Endothelial cell (in vitro differentiated cells): ENCODE results near the gene PDE4D. TPM values are rescaled to one million over a fixed set of nuclear protein-coding genes. Genes with fewer than 3 reads are reported as not detected.
"Not testable (repeated sequence)": the region's sequence is repeated elsewhere in the genome, so short reads cannot be mapped to it uniquely, and the experiment has no call there.

ENCODE experiments used
- DNase-seq: peaks from one replicate; pipeline ENCODE4 v3.0.0; 2021; ENCODE audit warnings: low spot score
- H3K27ac Mint-ChIP-seq: one replicate; pipeline ENCODE4 v1.8.0; 2021; ENCODE audit warnings: mixed read lengths, inconsistent platforms; ENCODE audit not compliant: unreplicated experiment
- H3K27me3 Mint-ChIP-seq: one replicate; pipeline ENCODE4 v1.8.0; 2021; ENCODE audit warnings: mild to moderate bottlenecking, moderate library complexity, mixed read lengths, inconsistent platforms; ENCODE audit not compliant: unreplicated experiment
- H3K36me3 Mint-ChIP-seq: one replicate; pipeline ENCODE4 v1.8.0; 2021; ENCODE audit warnings: mild to moderate bottlenecking, low read depth, mixed read lengths, inconsistent platforms; ENCODE audit not compliant: unreplicated experiment
- H3K4me1 Mint-ChIP-seq: one replicate; pipeline ENCODE4 v1.8.0; 2021; ENCODE audit warnings: mild to moderate bottlenecking, mixed read lengths, inconsistent platforms; ENCODE audit not compliant: unreplicated experiment
- H3K4me3 Mint-ChIP-seq: one replicate; pipeline ENCODE4 v1.8.0; 2021; ENCODE audit warnings: mild to moderate bottlenecking, mixed read lengths, inconsistent platforms; ENCODE audit not compliant: unreplicated experiment
- H3K9me3 Mint-ChIP-seq: one replicate; pipeline ENCODE4 v1.8.0; 2021; ENCODE audit warnings: mixed read lengths, inconsistent platforms; ENCODE audit not compliant: unreplicated experiment
- total RNA-seq: library from RNA; stranded (reverse); fragmentation: NEBNext Ultra II Directional; extraction: Animal tissue kit (Norgen Biotek cat#: 25700); gene quantifications from one replicate; pipeline ENCODE4 v1.2.1, GENCODE V29; 2021; ENCODE audit not compliant: unreplicated experiment
- TF ChIP-seq, protein P1 (sequence below): fragments of 200-600 bp; sonication (generic); IDR thresholded peaks from one replicate; pipeline ENCODE4 v1.5.0; 2021; ENCODE audit warnings: antibody characterized with exemption; ENCODE audit not compliant: unreplicated experiment

PDE4D gene
- total RNA-seq, 1 donor from 2014 or later, result 9.4 TPM

DNA sequence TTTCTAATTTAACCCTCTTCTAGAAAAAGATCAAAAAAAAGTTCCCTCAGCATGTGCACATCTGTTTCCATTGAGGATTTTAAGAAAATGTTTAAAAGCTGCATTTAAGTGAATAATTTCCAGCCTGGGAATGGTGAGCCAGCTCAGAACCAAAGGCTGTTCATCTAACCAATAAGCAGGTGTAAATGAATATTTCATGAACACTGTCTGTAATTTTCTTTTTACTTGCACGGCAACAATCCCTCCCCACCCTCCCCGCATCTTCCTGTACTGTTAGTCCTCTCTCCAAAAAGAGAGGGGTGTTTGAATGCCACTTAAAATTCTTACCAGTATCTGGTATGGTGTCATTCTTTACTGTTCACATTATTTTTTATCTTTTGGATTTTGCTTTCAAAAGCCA, 425.6 kb downstream of the PDE4D start:
- H3K27me3 Mint-ChIP-seq, result no peaks in the 10 kb centered on the region
- no peak overlapping the region for H3K4me3 Mint-ChIP-seq
- H3K4me1 Mint-ChIP-seq, result no peaks in the 10 kb centered on the region
- no peaks in the 10 kb centered on the region for H3K36me3 Mint-ChIP-seq
- TF ChIP-seq, protein P1, sequence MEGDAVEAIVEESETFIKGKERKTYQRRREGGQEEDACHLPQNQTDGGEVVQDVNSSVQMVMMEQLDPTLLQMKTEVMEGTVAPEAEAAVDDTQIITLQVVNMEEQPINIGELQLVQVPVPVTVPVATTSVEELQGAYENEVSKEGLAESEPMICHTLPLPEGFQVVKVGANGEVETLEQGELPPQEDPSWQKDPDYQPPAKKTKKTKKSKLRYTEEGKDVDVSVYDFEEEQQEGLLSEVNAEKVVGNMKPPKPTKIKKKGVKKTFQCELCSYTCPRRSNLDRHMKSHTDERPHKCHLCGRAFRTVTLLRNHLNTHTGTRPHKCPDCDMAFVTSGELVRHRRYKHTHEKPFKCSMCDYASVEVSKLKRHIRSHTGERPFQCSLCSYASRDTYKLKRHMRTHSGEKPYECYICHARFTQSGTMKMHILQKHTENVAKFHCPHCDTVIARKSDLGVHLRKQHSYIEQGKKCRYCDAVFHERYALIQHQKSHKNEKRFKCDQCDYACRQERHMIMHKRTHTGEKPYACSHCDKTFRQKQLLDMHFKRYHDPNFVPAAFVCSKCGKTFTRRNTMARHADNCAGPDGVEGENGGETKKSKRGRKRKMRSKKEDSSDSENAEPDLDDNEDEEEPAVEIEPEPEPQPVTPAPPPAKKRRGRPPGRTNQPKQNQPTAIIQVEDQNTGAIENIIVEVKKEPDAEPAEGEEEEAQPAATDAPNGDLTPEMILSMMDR, result no peak
- no peak for DNase-seq
- H3K27ac Mint-ChIP-seq, result no peak overlapping the region
- H3K9me3 Mint-ChIP-seq, result no peaks in the 10 kb centered on the region

DNA sequence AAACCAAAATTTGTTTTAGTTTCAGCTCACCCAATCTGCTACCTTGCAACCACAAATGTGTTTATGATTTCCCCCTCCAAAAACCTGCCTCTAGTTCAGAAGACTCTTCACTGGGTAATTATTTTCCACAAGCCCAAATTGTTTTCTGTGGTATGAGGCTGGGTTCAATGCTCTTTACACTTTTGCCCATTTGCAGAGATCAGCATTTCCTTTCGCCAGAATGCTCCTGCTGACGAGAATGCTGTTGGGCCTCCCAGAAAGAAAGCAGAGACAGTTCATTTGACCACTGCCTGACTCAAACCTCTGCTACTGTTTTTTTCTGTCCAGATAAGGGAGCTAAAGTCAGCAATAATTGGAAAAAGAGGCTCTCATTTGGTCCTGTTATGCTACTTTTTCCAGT, 427.3 kb downstream of the PDE4D start:
- Mint-ChIP-seq H3K4me3 (no peak overlapping the region), H3K9me3 (no peaks in the 10 kb centered on the region), H3K27ac (no peak overlapping the region), H3K27me3 (no peaks in the 10 kb centered on the region), H3K36me3 (no peaks in the 10 kb centered on the region), H3K4me1 (no peaks in the 10 kb centered on the region)
- TF ChIP-seq, protein P1, result no peak
- DNase-seq, result no peak

DNA sequence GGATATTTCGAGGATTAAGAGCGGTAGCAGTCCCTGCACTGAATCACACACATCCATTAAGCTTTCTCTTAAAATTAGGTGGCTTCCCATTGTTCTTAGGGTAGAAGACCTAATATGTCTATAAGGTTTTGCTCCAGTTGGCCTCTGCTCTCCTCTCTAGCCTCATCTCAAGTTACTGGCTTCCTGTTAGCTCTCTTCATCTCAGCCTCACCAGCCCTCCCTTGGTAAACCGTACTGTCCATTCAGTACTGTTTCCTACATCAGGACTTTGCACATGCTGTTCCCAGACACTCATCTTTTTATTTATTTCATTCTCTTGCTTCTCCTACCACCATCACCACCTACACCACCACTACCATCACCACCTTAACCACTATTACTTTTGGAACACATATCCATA, 428.6 kb downstream of the PDE4D start:
- TF ChIP-seq, protein P1, result no peak
- Mint-ChIP-seq H3K27ac (no peak overlapping the region), H3K36me3 (no peaks in the 10 kb centered on the region), H3K4me1 (no peaks in the 10 kb centered on the region), H3K4me3 (no peak overlapping the region), H3K27me3 (no peaks in the 10 kb centered on the region), H3K9me3 (no peaks in the 10 kb centered on the region)
- DNase-seq, result no peak

DNA sequence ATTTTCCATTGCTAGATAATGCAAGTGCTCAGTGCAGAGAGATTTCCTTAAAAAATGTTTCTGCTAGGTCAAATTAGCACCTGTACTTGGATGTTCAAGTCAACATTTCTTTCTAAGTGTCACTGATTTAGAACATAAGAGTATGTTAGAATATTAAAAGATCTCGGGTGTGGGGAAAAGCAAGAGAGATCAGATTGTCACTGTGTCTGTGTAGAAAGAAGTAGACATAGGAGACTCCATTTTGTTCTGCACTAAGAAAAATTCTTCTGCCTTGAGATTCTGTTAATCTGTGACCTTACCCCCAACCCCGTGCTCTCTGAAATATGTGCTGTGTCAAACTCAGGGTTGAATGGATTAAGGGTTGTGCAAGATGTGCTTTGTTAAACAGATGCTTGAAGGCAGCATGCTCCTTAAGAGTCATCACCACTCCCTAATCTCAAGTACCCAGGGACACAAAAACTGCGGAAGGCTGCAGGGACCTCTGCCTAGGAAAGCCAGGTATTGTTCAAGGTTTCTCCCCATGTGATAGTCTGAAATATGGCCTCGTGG, 429.8 kb downstream of the PDE4D start:
- DNase-seq, H3K27ac Mint-ChIP-seq, H3K4me1 Mint-ChIP-seq, H3K4me3 Mint-ChIP-seq, H3K36me3 Mint-ChIP-seq, H3K27me3 Mint-ChIP-seq, H3K9me3 Mint-ChIP-seq: not testable (repeated sequence)

DNA sequence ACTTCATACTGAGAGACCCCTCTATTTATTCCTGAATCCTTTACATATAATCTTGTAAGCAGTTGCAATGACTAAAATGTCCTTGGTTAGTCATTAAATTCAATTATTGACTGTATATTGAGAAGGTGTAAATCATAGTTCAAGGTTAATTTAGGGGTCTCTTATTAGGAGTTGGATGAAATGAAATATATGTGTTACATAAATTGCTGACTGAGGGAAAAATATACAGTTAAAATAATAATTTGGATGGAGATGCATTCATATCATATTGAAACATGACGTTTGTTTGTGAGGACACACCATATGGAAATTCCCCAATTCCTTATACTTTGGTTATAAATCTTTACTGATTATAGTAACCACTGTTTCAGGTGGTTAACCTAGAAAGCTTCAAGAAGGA, 430.6 kb downstream of the PDE4D start:
- H3K27ac Mint-ChIP-seq, result no peak overlapping the region
- TF ChIP-seq, protein P1, result no peak
- H3K27me3 Mint-ChIP-seq, result no peaks in the 10 kb centered on the region
- no peak for DNase-seq
- H3K4me3 Mint-ChIP-seq, result no peak overlapping the region
- no peaks in the 10 kb centered on the region for H3K9me3 Mint-ChIP-seq
- no peaks in the 10 kb centered on the region for H3K36me3 Mint-ChIP-seq
- no peaks in the 10 kb centered on the region for H3K4me1 Mint-ChIP-seq
